Measurements from ENCODE around the gene RAI14. TPM values are rescaled to one million over a fixed set of nuclear protein-coding genes. Genes with fewer than 3 reads are reported as not detected.

The RAI14 gene
- total RNA-seq, 1 donor from 2014 or later, result 1.1 TPM

GRCh38 chr5:34835664-34836063 is 179.5 kb downstream of the RAI14 start:
- H3K36me3 Mint-ChIP-seq (ENCODE audit: low read depth), result peaks cover 4% of the 10 kb centered on the region
- no peak overlapping the region for H3K4me3 Mint-ChIP-seq
- H3K27ac Mint-ChIP-seq, result no peak overlapping the region
- H3K9me3 Mint-ChIP-seq, result no peaks in the 10 kb centered on the region
- no peaks in the 10 kb centered on the region for H3K27me3 Mint-ChIP-seq
- intact Hi-C loops (cut with micrococcal nuclease), result loop anchor here (5.0 to 10.0 kb wide), 4 partner anchors 178 to 1859 kb away; partner anchors contain the start of gene RAI14
- no peak for ATAC-seq (ENCODE audit: low read depth)
- no peak for TF ChIP-seq CTCF (IDR thresholded peaks at IDR 0.05)
- CTCF ChIA-PET, result no interaction called here
- POLR2A ChIA-PET, result no interaction called here
- no peak for DNase-seq
- peaks cover 13% of the 10 kb centered on the region for H3K4me1 Mint-ChIP-seq

GRCh38 chr5:34838785-34839714 is 182.9 kb downstream of the RAI14 start, which contains the start of gene TTC23L:
Gene TTC23L, plus strand, starts transcription at chr5:34839164. Its CDS starts 1,508 bp downstream, at chr5:34840672.
- intact Hi-C loops (cut with micrococcal nuclease), result loop anchor here (1.0 to 10.0 kb wide), 10 partner anchors 76 to 1856 kb away; partner anchors contain the start of genes BRIX1, DNAJC21, RAD1 and RAI14
- H3K4me3 Mint-ChIP-seq, result peak within 1 kb of the TSS; percentile 94
- POLR2A ChIA-PET, result interaction anchor here (0.6 to 2.1 kb wide), 9 partner anchors 10 to 1398 kb away, joined by 3 to 20 read pairs (median 4); partner anchors contain the start of genes BRIX1, DNAJC21, RAD1 and TARS1

GRCh38 chr5:34841816-34842215 is 185.7 kb downstream of the RAI14 start:
- Mint-ChIP-seq H3K27me3 (peaks cover 2% of the 10 kb centered on the region), H3K9me3 (no peaks in the 10 kb centered on the region), H3K4me1 (peaks cover 13% of the 10 kb centered on the region), H3K4me3 (no peak overlapping the region), H3K27ac (no peak overlapping the region), H3K36me3 (ENCODE audit: low read depth) (peaks cover 4% of the 10 kb centered on the region)
- no peak for TF ChIP-seq CTCF (IDR thresholded peaks at IDR 0.05)
- POLR2A ChIA-PET, result no interaction called here
- no peak for DNase-seq
- no peak for ATAC-seq (ENCODE audit: low read depth)
- intact Hi-C loops (cut with micrococcal nuclease), result no loop called here
- CTCF ChIA-PET, result no interaction called here

More at GRCh38 chr5:34838785-34839714, 182.9 kb downstream of the RAI14 start, which contains the start of gene TTC23L:
- CTCF ChIA-PET, result interaction anchor here (1.0 to 1.1 kb wide), 2 partner anchors 58 to 59 kb away, joined by 3 to 5 read pairs; no protein-coding TSS in a partner anchor
- Mint-ChIP-seq H3K27ac (peak within 1 kb of the TSS; percentile 96), H3K4me1 (peaks cover 13% of the 10 kb centered on the region), H3K27me3 (peaks cover 2% of the 10 kb centered on the region), H3K36me3 (ENCODE audit: low read depth) (peaks cover 4% of the 10 kb centered on the region), H3K9me3 (no peaks in the 10 kb centered on the region)
- DNase-seq (peak; percentile 88), ATAC-seq (ENCODE audit: low read depth) (peak; percentile 89)
- no peak for TF ChIP-seq CTCF (IDR thresholded peaks at IDR 0.05)

- TF ChIP-seq CTCF (IDR thresholded peaks at IDR 0.05), result no peak
- ChIA-PET CTCF (no interaction called here), POLR2A (no interaction called here)
- H3K27ac Mint-ChIP-seq, result no peak overlapping the region
- intact Hi-C loops (cut with micrococcal nuclease), result no loop called here
- H3K4me1 Mint-ChIP-seq, result peaks cover 13% of the 10 kb centered on the region
- DNase-seq (no peak), ATAC-seq (ENCODE audit: low read depth) (no peak)
- peaks cover 4% of the 10 kb centered on the region for H3K36me3 Mint-ChIP-seq (ENCODE audit: low read depth)
- H3K4me3 Mint-ChIP-seq, result no peak overlapping the region
- H3K9me3 Mint-ChIP-seq, result no peaks in the 10 kb centered on the region
- H3K27me3 Mint-ChIP-seq, result peaks cover 2% of the 10 kb centered on the region
Observed at GRCh38 chr5:34842554-34842953, 186.4 kb downstream of the RAI14 start.

- ChIA-PET CTCF (no interaction called here), POLR2A (no interaction called here)
- intact Hi-C loops (cut with micrococcal nuclease), result no loop called here
- TF ChIP-seq CTCF (IDR thresholded peaks at IDR 0.05), result no peak
- H3K36me3 Mint-ChIP-seq (ENCODE audit: low read depth), result peaks cover 4% of the 10 kb centered on the region
- no peak overlapping the region for H3K4me3 Mint-ChIP-seq
- no peaks in the 10 kb centered on the region for H3K9me3 Mint-ChIP-seq
- ATAC-seq (ENCODE audit: low read depth) (no peak), DNase-seq (no peak)
- H3K27ac Mint-ChIP-seq, result no peak overlapping the region
- H3K4me1 Mint-ChIP-seq, result peaks cover 9% of the 10 kb centered on the region
- peaks cover 3% of the 10 kb centered on the region for H3K27me3 Mint-ChIP-seq
Observed at GRCh38 chr5:34843497-34843896, 187.4 kb downstream of the RAI14 start.

Data from activated B cell treated with CpG ODN at 0.5 μM for 24 hours (primary cell).